Suppressor macrophage treated with lipopolysaccharide for 4 hours (primary cell): Measurements from ENCODE around the gene UBXN4.
"Not testable (repeated sequence)": the region's sequence is repeated elsewhere in the genome, so short reads cannot be mapped to it uniquely, and the experiment has no call there.

Experiments used
- DNase-seq: peaks from one replicate; pipeline ENCODE4 v3.0.0-alpha.2; 2020

The UBXN4 gene

DNA sequence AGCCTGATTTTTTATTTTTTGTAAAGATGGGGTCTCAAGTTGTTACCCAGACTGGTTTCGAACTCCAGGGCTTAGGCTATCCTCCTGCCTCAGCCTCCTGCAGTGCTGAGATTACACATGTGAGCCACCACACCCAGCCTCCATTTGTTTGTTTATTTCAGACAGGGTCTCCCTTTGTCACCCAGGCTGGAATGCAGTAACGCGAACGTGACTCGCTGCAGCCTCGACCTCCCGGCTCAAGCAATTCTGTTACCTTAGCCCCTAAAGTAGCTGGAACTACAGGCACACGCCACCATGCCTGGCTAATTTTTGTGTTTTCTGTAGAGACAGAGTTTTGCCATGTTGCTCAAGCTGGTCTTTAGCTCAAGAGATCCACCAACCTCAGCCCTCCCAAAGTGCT is 27.2 kb downstream of the UBXN4 start:
- DNase-seq = no peak

DNA sequence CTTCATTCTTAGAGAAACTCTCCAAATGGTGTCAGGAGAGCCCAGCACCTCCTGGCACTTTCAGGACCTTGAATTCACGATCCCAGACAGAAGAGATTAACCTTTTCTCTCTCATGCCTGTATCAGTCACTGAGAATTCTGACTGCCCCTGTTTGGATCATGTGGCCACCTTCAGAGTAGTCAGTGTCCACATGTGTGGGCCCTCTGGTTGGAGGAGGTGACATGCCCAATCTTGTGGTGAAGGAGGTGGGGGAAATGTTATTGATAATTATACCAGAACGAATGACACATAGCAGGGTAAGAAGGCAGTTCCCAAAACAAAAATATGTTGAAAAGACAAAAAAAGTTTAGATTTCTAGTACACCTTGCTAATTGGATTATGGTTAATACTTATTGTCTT is 31.7 kb downstream of the UBXN4 start:
- no peak for DNase-seq

DNA sequence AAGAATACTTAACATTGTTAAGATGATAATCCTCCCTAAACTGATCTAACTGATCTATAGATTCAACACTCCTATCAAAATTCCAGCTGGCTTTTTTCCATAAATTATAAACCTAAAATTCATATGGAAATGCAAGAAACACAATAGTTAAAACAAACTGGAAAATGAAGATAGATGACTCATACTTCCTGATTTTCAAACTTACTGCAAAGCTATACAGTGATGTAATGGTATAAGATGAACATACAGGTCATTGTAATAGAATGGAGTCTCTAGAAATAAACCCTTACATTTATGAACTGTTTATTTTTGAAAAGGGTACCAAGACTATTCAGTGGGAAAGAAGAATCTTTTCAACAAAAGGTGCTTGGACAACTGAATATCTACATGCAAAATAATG is 32.3 kb downstream of the UBXN4 start:
- peak; percentile 35 for DNase-seq

DNA sequence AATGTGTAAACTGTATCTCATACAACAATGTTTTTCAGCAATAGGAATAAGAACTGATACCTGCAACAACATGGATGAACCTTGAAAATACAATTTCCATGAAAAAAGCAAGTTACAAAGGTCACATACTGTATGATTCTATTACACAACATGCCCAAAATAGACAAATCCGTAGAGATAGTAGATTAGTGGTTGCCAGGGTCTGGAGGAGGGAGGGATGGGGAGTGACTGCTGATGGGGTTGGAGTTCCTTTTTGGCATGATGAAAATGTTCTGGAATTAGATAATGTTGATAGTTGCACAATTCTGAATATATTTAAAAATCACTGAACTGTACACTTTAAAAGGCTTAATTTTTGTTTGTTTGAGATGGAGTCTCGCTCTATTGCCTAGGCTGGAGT is 33.8 kb downstream of the UBXN4 start:
- no peak for DNase-seq

DNA sequence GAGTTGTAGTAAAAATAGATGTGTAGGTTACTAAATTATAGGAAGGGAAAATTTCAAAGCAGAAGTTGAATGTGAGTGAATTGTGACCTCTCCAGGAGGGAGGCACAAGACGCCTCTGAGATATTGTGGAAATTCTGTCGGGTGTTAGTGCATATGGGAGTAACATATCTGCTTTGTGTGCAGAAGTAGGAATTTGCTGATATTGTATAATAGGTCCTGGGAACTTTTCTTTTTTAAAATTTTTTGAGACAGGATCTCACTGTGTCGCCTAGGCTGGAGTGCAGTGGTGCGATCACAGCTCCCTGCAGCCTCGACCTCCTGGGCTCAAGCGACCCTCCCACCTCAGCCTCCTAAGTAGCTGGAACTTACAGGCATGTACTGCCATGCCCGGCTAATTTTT is 34.7 kb downstream of the UBXN4 start:
- no peak for DNase-seq

DNA sequence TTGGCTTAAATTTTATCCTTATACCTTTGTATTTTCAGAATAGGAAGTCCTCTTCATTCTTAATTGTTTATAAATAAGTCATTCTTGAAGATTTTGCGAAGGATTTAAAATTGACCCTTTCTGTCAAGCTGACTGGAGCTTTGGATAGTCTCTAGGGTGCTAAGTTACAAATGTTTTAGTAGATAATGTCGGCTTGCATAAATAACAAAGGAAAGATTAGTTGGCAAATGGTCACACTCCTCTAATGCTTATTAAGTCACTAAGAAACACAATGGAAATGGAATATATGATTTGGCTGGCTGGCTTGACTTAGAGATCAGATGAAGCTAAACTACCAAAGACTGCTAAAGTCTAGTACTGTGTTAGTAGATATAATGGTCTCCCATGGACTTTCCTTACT is 40.6 kb downstream of the UBXN4 start:
- no peak for DNase-seq

DNA sequence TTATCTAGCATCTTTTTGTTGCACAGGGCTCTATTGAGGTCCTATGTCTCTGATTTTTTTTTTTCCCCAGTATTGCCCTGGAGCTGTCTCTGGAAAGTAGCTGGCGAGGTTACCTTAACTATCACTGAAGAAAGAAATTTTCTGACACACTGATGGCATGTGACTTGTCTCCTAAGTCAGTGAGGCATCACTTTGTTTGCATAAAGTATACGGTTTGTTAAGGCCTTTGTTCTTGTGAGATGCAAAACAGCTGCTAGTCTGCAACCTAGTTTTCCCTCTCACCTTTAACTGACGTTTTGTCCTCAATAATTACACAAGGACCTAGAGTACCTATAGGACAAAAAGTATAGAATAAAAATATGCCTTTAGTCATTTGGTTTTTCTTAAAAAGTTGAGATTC is 41.8 kb downstream of the UBXN4 start:
- DNase-seq = no peak

DNA sequence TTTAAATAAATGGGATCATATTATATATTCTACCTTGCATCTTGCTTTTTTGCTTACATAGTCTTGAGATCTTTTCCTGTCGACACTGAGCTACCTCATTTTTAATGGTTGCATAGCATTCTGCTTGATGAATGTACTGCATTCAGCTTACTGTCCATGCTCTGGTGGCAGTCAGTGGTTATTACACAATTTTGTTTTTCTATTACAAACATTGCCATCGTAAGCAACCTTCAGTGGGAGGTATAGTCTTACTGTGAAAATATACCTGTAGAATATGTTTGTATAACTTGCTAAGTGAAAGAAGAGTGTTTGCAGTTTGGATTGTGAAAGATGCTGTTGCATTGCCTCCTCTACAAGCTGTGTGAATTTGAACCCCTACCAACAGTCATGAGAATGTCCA is 43.4 kb downstream of the UBXN4 start:
- no peak for DNase-seq

DNA sequence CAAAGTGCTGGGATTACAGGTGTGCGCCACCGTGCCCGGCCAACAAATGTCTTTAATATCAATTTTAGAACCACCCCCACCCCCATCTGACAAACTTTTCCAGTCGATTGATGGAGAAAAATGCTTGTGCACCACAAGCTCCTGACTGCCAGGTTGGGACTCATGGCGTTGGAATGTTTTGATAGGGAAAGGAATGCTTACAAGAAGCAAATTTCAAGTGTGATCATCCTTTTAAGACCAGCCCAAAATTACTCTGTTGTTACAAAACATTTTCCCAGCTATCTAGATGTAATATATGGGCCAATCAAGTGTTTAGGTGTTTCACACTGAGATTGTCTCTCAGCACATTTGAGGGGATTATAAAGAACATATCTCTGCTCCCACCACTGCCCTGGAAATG is 45.2 kb downstream of the UBXN4 start:
- DNase-seq = no peak

DNA sequence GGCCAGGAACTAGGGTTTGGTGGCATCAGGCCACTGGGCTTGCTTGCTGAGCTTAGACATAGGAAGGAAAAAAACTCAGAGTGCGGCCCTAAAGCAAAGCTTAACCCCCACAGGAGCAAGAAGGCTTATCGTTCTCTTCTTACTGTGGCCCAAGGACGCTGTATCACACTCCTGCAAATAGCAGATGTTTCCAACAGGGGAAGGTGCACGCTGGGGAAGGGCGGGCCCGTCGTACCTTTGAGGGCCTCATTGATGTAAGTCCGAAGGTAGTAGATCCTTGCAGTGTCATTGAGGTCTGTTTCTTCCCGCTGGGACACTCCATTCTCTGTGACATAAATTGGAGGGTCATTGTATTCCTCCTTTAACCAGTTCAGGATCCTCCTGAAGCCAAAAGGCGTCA is 48.8 kb downstream of the UBXN4 start:
- DNase-seq = no peak

DNA sequence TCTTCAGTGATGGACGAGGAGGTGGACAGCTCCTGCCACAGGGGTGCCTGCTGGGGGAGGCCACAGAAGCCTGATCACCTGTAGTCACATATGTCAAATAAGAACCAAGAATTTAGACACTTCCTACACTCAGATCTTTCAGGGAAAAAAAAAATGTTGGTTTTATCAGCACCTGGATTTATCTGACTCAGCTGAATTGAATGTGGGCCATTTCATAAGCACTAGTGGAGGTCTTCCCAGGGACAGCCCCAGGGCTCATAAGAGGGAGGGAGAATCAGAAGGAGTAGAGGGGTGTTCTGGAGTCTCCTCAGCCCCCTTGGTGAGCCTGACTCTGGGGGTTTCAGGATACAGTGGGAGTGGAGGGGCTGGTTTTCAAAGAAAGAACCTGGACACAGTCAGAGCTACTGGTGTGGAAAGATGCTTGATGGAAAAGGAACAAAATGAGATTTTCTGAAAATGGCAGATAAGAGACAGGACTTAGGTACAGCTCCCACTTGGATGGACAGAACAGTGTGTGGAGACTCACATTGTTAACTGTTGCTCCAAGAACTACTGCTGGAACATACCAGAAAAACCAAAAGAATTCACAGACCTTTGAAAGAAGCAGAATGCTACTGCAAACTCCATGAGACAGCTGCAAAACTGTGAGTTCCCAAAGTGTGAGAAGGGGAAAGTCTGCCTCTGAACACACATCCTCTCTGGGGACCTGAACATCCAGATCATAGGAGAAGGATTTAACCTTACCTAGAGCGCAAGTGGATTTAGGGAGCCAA is 49.9 kb downstream of the UBXN4 start:
- DNase-seq = no peak

DNA sequence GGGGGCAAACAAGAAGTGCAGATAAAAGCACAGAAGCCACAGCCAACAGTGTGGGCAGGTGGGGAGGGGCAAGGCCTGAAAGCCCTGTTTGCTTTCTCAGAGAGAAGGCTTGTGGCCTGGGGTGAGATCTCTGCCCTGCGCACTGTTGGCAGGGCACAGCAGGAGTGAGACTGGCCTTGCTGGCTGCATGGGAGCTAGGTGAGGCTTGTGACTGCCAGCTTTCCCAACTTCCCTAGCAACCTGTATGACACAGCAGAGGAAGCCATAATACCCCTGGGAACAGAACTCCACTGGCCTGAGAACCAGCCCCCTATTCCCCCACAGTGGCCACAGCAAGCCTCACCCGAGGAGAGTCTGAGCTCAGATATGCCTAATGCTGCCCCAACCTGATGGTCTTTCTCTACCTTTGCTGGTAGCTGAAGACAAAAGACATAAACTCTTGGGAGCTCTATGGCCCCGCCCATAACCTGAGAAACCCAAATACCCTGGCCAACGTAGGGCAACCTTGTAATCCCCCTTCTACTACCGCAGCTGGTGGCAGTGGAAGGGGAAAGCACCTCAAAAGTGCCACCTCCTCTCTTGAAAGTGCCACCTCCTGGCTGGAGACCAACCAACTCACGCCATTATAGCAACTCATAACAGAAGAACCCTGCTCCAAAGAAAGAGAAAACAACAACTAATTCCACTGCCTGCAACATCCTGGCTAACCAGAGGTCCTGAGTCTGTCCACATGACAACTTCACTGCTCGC is 50.9 kb downstream of the UBXN4 start:
- DNase-seq = no peak

DNA sequence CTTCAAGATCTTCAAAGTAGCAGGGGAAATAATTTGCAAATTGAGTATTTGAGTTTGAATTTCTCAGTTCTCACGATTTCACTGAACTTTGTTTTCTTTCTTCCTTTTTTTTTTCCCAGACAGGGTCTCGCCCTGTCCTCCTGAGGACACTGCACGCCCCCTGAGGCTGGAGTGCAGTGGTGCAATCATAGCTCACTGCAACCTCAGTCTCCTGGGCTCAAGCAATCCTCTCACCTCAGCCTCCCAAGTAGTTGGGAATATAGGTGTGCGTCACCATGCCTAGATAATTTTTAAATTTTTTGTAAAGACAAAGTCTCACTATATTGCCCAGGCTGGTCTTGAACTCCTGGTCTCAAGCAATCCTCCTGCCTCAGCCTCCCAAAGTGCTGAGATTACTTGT is 54.0 kb downstream of the UBXN4 start:
- DNase-seq = not testable (repeated sequence)

DNA sequence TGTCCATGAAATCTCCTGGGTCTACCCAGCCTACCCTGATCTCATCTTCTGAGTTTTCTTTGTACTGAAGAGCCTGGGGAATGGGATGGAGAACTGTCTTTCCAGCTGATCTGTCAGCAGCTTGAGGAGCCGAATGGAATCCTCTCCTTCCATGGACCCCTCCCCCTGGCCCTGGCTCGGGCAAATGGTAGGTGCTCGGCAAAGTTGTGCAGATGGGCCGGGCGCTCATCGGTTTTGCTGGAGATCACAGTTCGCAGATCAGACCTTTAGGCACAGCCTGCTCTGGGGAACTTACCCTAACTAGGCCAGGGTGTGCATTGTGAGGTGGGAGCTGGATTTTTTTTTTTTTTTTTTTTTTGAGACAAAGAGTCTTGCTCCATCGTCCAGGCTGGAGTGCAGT is 55.0 kb downstream of the UBXN4 start:
- DNase-seq = no peak

DNA sequence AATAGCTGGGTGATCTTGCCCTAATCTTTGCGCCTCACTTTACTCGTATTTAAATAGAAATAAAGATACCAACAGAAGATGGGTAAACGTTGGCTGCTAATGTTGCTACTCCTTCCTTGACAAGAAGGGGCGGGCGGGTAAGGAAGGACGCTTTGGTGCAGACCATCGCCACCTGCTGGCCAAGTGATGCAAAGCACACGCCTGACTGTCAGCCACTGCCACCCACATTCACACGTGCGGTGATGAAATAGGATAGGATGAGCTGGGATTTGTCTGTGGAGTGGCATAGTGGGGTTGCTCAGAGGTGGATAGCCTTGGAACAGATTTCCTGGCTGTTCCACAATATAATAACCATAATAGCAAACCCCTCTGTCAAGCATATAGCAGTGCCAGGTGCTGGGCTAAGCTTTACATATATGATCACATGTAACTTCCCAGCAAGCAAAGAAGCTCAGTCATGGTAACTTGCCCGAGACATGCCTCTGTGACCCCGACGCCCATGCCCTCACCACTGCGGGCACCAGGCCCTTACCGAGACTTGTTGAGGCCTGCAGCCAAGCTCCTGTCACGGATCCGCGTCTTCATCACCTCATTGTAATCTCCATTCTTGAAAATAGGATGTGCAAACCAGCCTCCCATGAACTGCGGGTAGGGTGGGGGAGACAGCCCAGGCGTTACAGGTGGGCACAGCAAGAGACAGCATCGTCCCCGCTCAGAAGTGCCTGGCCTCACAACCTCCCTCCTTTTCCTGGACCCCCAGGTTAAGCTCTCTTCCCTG is 56.0 kb downstream of the UBXN4 start:
- DNase-seq = peak; percentile 83

DNA sequence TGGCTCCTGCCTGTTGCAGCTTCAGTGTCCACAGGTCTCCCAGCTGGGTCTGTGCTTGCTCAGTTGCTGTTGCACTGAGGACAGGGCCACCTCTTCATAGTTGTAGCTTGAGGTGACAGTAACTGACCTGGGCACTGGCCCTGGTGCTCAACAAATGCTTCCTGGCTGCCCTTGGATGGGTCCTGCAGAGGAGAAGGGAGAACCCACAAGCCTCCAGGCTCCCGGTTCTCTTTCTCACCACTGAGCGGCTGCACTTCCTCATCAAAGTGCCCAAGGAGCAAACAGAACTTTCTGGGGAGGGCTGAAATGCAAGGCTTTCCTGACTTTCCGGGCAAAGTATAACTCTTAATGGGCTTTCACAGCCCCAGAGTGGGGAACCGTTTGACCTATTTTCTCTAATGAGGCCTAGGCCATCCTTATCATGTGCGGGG is 56.6 kb downstream of the UBXN4 start:
- DNase-seq = no peak

DNA sequence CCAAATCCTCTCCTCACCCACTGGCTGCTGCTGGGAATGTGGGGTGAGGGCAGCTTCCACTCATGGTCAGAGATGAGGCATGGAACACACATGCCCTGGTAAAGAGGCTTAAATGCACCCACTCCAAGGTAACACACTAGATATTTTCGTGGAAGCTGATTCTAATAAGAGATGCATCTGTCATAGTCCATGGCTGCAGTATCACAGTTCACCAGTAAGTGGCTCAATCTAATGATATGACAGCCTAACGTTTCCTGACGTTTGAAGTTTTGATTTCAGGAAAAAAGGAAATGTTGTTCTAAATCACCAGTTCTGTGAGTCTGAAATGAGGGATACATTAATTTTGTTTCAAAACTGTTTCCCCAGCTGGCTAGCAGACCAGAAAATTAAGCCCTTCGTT is 57.1 kb downstream of the UBXN4 start:
- no peak for DNase-seq

DNA sequence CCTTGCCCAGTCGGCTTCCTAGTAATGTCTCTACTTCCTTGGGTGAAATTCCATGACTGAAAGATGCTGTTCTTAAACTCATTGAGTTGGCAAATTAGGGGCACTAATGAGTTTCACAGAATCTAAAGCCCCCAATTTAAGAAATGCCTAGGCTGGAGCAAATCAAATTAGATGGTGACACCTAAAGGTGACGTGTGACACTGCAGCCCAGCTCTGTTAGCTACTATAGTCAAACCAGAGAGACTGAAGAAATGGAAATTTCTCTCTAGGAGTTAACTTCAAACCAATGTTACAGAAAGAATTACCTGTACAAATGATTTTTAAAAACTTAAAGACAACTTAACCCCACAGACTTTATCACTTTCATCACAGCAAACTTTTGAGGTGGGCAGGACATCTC is 58.1 kb downstream of the UBXN4 start:
- no peak for DNase-seq

DNA sequence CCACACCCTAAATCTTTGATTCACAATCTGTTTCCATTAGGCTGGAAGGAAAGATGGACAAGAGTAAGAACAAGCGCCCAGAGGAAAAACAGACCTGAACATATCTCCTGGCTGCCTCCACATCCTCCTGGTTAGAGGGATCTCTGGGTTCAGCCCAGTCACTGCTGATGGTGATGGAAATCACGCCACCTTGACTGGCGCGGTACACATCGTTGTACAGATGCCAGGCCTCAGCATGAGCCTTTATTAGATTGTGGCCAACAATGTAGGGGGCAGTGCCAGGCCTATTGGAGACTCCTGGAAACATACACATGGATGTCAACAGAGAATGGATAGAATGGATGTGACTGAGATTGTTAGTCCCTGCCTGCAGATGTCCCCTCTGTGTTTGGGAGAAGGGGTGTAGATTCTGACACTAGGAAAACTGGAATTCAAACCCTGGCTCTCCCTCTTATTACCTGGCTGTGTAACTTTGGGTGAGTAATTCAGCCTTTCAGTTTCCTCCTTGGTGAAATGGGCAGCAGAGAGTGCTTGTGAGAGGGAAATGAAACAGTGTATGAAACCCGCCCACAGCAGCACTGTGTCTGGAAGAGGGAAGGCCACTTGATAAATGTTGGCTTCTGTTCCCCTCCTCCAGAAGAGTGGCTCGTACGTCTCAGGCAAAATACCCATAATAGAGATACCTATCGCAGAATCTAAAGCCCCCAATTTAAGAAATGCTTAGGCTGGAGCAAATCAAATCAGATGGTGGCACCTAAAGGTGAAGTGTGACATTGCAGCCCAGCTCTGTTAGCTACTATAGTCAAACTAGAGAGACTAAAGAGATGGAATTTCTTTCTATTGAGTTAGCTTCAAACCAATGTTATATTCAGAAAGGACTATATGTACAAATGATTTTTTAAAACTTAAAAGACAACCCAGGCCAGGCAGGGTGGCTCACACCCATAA is 59.1 kb downstream of the UBXN4 start:
- DNase-seq = peak; percentile 63

DNA sequence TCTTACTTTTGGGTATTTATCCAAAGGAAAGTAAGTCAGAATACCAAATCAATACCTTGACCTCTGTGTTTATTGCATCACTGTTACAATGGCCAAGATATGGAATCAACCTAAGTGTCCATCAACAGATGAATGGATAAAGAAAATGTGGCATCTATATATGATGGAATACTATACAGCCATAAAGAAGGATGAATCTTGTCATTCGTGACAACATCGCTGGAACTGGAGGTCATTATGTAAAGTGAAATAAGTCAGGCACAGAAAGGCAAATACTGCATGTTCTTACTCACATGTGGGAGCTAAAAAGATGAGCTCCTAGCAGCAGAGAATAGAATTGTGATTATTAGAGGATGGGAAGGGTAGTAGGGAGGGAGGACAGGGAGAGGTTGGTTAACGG is 60.7 kb downstream of the UBXN4 start:
- no peak for DNase-seq

DNA sequence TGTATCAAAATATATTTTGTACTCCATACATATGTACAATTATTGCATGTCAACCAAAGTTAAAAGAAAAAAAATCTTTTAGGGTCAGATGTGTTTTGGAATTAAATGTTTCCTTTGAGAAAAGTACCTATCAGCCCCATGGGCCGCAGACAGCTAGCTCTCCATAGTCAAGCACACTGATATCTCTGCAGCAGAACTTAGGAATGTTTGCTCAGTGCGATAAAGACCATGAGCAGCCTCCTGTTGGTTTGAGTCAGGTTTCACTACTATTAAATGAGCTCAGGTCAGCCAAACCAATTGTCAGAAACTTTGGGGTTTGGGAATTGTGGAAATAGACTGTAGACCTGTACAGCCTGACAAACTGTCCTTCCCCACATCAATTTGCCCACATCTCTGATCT is 61.6 kb downstream of the UBXN4 start:
- no peak for DNase-seq

DNA sequence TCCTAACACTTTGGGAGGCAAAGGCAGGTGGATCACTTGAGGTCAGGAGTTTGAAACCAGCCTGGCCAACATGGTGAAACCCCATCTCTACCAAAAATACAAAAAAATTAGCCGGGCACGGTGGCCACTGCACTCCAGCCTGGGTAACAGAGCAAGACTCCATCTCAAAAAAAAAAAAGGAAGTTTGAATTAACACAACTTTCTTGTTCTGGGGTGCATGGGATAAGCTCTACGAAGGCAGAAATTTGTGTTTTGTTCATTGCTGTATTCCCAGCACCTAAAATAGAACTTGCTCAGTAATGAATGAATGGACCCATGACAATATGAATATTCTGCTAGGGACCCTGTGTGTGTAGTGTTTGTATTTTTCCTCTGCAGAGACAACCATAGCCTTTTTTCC is 66.2 kb downstream of the UBXN4 start:
- DNase-seq = not testable (repeated sequence)
